Testis (tissue), 3 donors: ENCODE measurements around the gene MX1. TPM values are rescaled to one million over a fixed set of nuclear protein-coding genes. Genes with fewer than 3 reads are reported as not detected.
"Not testable (repeated sequence)": the region's sequence is repeated elsewhere in the genome, so short reads cannot be mapped to it uniquely, and the experiment has no call there.

Experiments
- DNase-seq: peaks from one replicate; pipeline ENCODE4 v3.0.0-alpha.2; 2019
- H3K27ac ChIP-seq, 2 donors: fragments of 200-600 bp; sonication (generic); one replicate each; pipeline ENCODE4 v1.5.1; 2019
- H3K27me3 ChIP-seq: fragments of 200-600 bp; sonication (generic); one replicate; pipeline ENCODE4 v1.5.1; 2019
- H3K36me3 ChIP-seq: fragments of 200-600 bp; sonication (generic); one replicate; pipeline ENCODE4 v1.5.1; 2017; ENCODE audit warnings: low read depth; ENCODE audit errors: missing control alignments
- H3K4me1 ChIP-seq: fragments of 200-600 bp; sonication (generic); one replicate; pipeline ENCODE4 v1.5.1; 2019
- H3K4me3 ChIP-seq, 2 donors: fragments of 200-600 bp; sonication (generic); one replicate each; pipeline ENCODE4 v1.5.1; 2017 to 2019
- H3K9me3 ChIP-seq: fragments of 200-600 bp; sonication (generic); one replicate; pipeline ENCODE4 v1.5.1; 2017
- CTCF ChIP-seq, 3 experiments: fragments of 450-650 bp in 2 of 3; fragments of 200-600 bp in 1 of 3; sonication (generic) in 1 of 3; IDR thresholded peaks; one replicate each; pipeline ENCODE4 v1.5.1; 2016 to 2019; ENCODE audit warnings: antibody characterized with exemption in 3 of 3, mild to moderate bottlenecking in 2 of 3, moderate library complexity in 1 of 3
- POLR2A ChIP-seq: fragments of 450-650 bp; IDR thresholded peaks from one replicate; pipeline ENCODE4 v1.6.1; 2017; ENCODE audit warnings: antibody characterized with exemption, mild to moderate bottlenecking, moderate library complexity
- WGBS, 2 donors: methylation state at CpG; one replicate each; pipeline ENCODE4 v1.1.5; 2018; 5-methylcytosine and 5-hydroxymethylcytosine counted together
- intact Hi-C: fragments of 100-400 bp; cut with DNase I; formaldehyde crosslinking; loops from one replicate; pipeline ENCODE4 v1.15.1; 2023; ENCODE audit warnings: low total_unique reads
- polyA plus RNA-seq: library from polyadenylated mRNA; stranded (reverse); fragments of 350-450 nt; fragmentation: Illumina TruSeq; extraction: RNeasy Lipid Tissue Mini Kit (QIAGEN cat#74804); gene quantifications from one replicate; pipeline ENCODE4 v1.2.3, GENCODE V29; 2014; ENCODE audit warnings: low read depth, low replicate concordance; ENCODE audit not compliant: insufficient read depth
- total RNA-seq, 2 donors: library from RNA; depleted of rRNA; stranded (reverse); fragments of >200 nt; gene quantifications; one replicate each; pipeline ENCODE4 v1.2.3, GENCODE V29; 2016

Gene MX1
- total and polyA plus RNA-seq, 3 donors from 2014 or later = 18.0 to 36.1 (median 22.7) TPM

GRCh38 chr21:41419921-41420862, 5.8 kb upstream of the MX1 start:
- no peaks in the 10 kb centered on the region for H3K9me3 ChIP-seq
- H3K36me3 ChIP-seq = no peaks in the 10 kb centered on the region
- TF ChIP-seq CTCF (IDR thresholded peaks at IDR 0.05) = no peak
- no peak for TF ChIP-seq POLR2A
- H3K27ac ChIP-seq = peak overlapping the region; percentile 81 to 85
- H3K4me3 ChIP-seq = peak overlapping the region; percentile 47 to 70
- intact Hi-C loops = no loop called here
- H3K27me3 ChIP-seq = no peaks in the 10 kb centered on the region
- DNase-seq = peak; percentile 86
- peaks cover 5% of the 10 kb centered on the region for H3K4me1 ChIP-seq
- 2 to 5% methylated on average over 22 to 54 of the region's 54 CpGs for WGBS, 2 donors

- DNase-seq = peak; percentile 3
- H3K4me1 ChIP-seq, H3K36me3 ChIP-seq, H3K27me3 ChIP-seq, intact Hi-C loops, H3K9me3 ChIP-seq: not testable (repeated sequence)
- 31 to 41% methylated on average over 6 to 8 of the region's 8 CpGs for WGBS, 2 donors
- Histone ChIP-seq H3K27ac (peak overlapping the region in 1 of 2 donors; percentile 81), H3K4me3 (peak overlapping the region in 1 of 2 donors; percentile 70)
These were observed 5.0 kb upstream of the MX1 start for GRCh38 chr21:41420998-41421397.

- Histone ChIP-seq H3K4me1 (peaks cover 10% of the 10 kb centered on the region), H3K9me3 (no peaks in the 10 kb centered on the region), H3K27me3 (no peaks in the 10 kb centered on the region), H3K27ac (no peak overlapping the region), H3K36me3 (no peaks in the 10 kb centered on the region), H3K4me3 (no peak overlapping the region)
- 91 to 93% methylated on average over 13 to 19 of the region's 19 CpGs for WGBS, 2 donors
- intact Hi-C loops = no loop called here
- peak; percentile 7 for DNase-seq
- TF ChIP-seq POLR2A = no peak
- no peak for TF ChIP-seq CTCF (IDR thresholded peaks at IDR 0.05)
These were observed 3.3 kb upstream of the MX1 start for GRCh38 chr21:41422546-41423304.

- H3K27me3 ChIP-seq, H3K36me3 ChIP-seq, H3K9me3 ChIP-seq, intact Hi-C loops, H3K4me3 ChIP-seq, DNase-seq, H3K27ac ChIP-seq: not testable (repeated sequence)
- 87 to 88% methylated on average over 5 of the region's 5 CpGs for WGBS, 2 donors
- peaks cover 10% of the 10 kb centered on the region for H3K4me1 ChIP-seq
These were observed 2.8 kb upstream of the MX1 start for GRCh38 chr21:41423305-41423636.

- WGBS, 2 donors = 51 to 57% methylated on average over 4 to 7 of the region's 7 CpGs
These were observed 468 bp upstream of the MX1 start for GRCh38 chr21:41425588-41425953.

More at GRCh38 chr21:41425588-41425953, 468 bp upstream of the MX1 start:
- no peaks in the 10 kb centered on the region for H3K9me3 ChIP-seq
- H3K4me1 ChIP-seq = peaks cover 5% of the 10 kb centered on the region
- H3K27me3 ChIP-seq = no peaks in the 10 kb centered on the region
- intact Hi-C loops = no loop called here
- no peaks in the 10 kb centered on the region for H3K36me3 ChIP-seq
- peak; percentile 5 for DNase-seq
- peak overlapping the region; percentile 52 to 64 for H3K27ac ChIP-seq
- TF ChIP-seq POLR2A = no peak
- TF ChIP-seq CTCF (IDR thresholded peaks at IDR 0.05) = no peak
- H3K4me3 ChIP-seq = peak overlapping the region; percentile 66 to 82
